ENCODE results near the gene FPGS. TPM values are rescaled to one million over a fixed set of nuclear protein-coding genes. Genes with fewer than 3 reads are reported as not detected.

FPGS gene, protein sequence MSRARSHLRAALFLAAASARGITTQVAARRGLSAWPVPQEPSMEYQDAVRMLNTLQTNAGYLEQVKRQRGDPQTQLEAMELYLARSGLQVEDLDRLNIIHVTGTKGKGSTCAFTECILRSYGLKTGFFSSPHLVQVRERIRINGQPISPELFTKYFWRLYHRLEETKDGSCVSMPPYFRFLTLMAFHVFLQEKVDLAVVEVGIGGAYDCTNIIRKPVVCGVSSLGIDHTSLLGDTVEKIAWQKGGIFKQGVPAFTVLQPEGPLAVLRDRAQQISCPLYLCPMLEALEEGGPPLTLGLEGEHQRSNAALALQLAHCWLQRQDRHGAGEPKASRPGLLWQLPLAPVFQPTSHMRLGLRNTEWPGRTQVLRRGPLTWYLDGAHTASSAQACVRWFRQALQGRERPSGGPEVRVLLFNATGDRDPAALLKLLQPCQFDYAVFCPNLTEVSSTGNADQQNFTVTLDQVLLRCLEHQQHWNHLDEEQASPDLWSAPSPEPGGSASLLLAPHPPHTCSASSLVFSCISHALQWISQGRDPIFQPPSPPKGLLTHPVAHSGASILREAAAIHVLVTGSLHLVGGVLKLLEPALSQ
- 19.7 TPM for total RNA-seq (2013)
- polyA plus RNA-seq (10 to 100 TPM; 21.3 to 28.5 (median 25.2) TPM), polyA minus RNA-seq (31.3 and 46.3 TPM in 2 replicates), total RNA-seq (27.5 to 57.8 (median 43.1) reads per million in 11 experiments)

DNA sequence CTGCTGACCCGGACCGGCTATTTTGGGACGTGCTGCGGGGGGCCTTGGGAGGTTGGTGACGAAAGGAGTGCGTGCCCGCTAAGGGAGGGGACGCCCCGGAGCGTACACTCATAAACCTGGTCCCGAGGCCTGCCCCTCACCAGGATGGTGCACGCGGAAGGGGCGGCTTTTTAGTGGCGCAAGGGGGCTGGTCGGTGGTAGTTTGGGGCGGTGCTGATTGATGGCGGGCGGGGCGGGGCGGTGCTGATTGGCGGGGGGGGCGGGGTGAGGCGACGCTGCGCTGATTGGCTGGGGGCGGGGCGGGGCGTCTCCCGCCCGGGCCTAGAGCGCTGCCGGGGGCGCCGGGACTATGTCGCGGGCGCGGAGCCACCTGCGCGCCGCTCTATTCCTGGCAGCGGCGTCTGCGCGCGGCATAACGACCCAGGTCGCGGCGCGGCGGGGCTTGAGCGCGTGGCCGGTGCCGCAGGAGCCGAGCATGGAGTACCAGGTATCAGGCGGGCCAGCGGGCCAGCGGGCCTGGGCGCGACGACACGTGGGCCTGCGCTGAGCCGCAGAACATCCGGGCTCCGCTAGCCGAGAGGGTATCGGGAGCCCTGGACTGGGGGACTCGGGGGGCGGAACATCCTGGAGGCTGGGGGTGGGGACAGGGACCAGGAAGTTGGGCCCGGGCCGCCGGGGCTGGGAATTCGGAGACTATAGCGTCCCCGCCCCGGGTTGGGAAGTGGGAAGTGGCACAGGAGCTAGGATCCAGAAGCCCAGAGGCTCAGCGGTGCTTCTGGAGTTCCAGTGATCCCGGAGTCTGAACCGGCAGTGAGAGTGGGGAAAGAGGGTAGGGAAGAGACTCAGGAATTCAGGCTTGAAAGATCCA is at the start of gene FPGS:
Gene FPGS, plus strand, starts transcription at position 307 of the 868 bp plus-strand sequence. Its CDS starts 43 bp downstream, at position 350.
- Mint-ChIP-seq H3K4me1 (peaks cover 33% of the 10 kb centered on the region), H3K9me3 (peaks cover 0 to 2% (median 0%) of the 10 kb centered on the region in 7 donors), H3K4me3 (peak within 1 kb of the TSS; percentile 94), H3K27ac (peak within 1 kb of the TSS; percentile 89 to 97 (median 94)), H3K27me3 (ENCODE audit: low read depth in 3 of 3) (peaks cover 0 to 5% (median 2%) of the 10 kb centered on the region in 3 donors), H3K36me3 (peaks cover 14 to 20% of the 10 kb centered on the region in 2 donors)
- Histone ChIP-seq H3K4me1 (ENCODE audit: control insufficient read depth in 1 of 2, insufficient read depth in 2 of 2, low read length in 2 of 2) (peaks cover 33 to 37% of the 10 kb centered on the region in 2 donors), H3K79me2 (ENCODE audit: insufficient read depth, low read length) (peaks cover 22% of the 10 kb centered on the region), H4K20me1 (ENCODE audit: insufficient read depth, low read length) (peaks cover 10% of the 10 kb centered on the region), H3K27ac (ENCODE audit: low read depth in 1 of 2, low read length in 2 of 2) (peak within 1 kb of the TSS; percentile 92 to 94), H3K4me3 (replicated peaks in 1 of 3; ENCODE audit: low read depth in 2 of 3, low read length in 3 of 3) (peak within 1 kb of the TSS; percentile 67 to 92 (median 72)), H3K9me3 (replicated peaks in 1 of 2; ENCODE audit: control insufficient read depth in 1 of 2, insufficient read depth in 1 of 2, low read length in 2 of 2) (no peaks in the 10 kb centered on the region), H3K4me2 (replicated peaks; ENCODE audit: extremely low read depth, low read length, poor library complexity, severe bottlenecking) (peak within 1 kb of the TSS; percentile 97), H3K36me3 (replicated peaks in 1 of 2; ENCODE audit: control insufficient read depth in 1 of 2, insufficient read depth in 2 of 2, low read length in 2 of 2) (peaks cover 10% of the 10 kb centered on the region in 2 donors), H3K27me3 (ENCODE audit: control insufficient read depth in 2 of 2, insufficient read depth in 2 of 2, low read length in 2 of 2) (no peaks in the 10 kb centered on the region), H3K9ac (ENCODE audit: insufficient read depth, low read length, poor library complexity, severe bottlenecking) (peak within 1 kb of the TSS; percentile 85), H2AFZ (ENCODE audit: insufficient read depth, low read depth, low read length, poor library complexity, severe bottlenecking) (peak within 1 kb of the TSS; percentile 82)
- TF ChIP-seq, protein P1, sequence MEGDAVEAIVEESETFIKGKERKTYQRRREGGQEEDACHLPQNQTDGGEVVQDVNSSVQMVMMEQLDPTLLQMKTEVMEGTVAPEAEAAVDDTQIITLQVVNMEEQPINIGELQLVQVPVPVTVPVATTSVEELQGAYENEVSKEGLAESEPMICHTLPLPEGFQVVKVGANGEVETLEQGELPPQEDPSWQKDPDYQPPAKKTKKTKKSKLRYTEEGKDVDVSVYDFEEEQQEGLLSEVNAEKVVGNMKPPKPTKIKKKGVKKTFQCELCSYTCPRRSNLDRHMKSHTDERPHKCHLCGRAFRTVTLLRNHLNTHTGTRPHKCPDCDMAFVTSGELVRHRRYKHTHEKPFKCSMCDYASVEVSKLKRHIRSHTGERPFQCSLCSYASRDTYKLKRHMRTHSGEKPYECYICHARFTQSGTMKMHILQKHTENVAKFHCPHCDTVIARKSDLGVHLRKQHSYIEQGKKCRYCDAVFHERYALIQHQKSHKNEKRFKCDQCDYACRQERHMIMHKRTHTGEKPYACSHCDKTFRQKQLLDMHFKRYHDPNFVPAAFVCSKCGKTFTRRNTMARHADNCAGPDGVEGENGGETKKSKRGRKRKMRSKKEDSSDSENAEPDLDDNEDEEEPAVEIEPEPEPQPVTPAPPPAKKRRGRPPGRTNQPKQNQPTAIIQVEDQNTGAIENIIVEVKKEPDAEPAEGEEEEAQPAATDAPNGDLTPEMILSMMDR (IDR thresholded peaks at IDR 0.05), result no peak
- DNase-seq, result peak; percentile 71 to 92 (median 87)
- WGBS (ENCODE audit: insufficient coverage), result under 1% methylated on average over 68 of the region's 83 CpGs
- intact Hi-C loops (cut with micrococcal nuclease), result loop anchor here in 1 of 2 donors (5.0 kb wide), 2 partner anchors 34 to 64 kb away; no protein-coding TSS in a partner anchor

Data from CD14-positive monocyte (primary cell).